ENCODE measurements around the gene OR52K2. TPM values are rescaled to one million over a fixed set of nuclear protein-coding genes. Genes with fewer than 3 reads are reported as not detected.

The OR52K2 gene
- polyA plus RNA-seq, 1 experiment, result not detected

DNA sequence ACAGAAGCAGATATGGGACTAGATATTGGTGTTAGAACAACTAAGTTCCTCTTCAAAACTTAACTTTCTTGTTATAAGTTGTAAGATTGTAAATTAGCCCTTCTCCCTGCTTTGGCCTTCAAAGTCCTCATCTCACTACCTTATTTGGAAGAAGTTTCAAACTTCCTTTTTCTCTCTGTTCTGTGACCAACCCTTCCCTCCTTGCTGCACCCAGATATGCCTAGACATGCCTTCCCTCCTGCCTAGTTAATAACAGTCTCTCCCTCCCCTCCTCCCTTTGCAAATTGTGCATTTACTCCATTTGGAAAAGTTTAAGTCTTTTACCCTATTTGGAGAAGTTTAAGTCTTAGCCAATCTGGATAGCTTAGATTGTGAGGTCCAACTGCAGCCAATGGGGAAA is 4.9 kb downstream of the OR52K2 start:
- TF ChIP-seq, protein P1, sequence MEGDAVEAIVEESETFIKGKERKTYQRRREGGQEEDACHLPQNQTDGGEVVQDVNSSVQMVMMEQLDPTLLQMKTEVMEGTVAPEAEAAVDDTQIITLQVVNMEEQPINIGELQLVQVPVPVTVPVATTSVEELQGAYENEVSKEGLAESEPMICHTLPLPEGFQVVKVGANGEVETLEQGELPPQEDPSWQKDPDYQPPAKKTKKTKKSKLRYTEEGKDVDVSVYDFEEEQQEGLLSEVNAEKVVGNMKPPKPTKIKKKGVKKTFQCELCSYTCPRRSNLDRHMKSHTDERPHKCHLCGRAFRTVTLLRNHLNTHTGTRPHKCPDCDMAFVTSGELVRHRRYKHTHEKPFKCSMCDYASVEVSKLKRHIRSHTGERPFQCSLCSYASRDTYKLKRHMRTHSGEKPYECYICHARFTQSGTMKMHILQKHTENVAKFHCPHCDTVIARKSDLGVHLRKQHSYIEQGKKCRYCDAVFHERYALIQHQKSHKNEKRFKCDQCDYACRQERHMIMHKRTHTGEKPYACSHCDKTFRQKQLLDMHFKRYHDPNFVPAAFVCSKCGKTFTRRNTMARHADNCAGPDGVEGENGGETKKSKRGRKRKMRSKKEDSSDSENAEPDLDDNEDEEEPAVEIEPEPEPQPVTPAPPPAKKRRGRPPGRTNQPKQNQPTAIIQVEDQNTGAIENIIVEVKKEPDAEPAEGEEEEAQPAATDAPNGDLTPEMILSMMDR (IDR thresholded peaks at IDR 0.05; ENCODE audit: low read depth, low read length), result no peak
- Histone ChIP-seq H3K4me3 (ENCODE audit: low read depth, low read length) (no peak overlapping the region), H3K9me3 (ENCODE audit: control insufficient read depth, insufficient read depth, low read length) (no peaks in the 10 kb centered on the region), H3K27ac (ENCODE audit: low read depth, low read length) (no peak overlapping the region), H3K27me3 (ENCODE audit: control insufficient read depth, insufficient read depth, low read length) (no peaks in the 10 kb centered on the region)
- no peak for DNase-seq (ENCODE audit: low read depth, low spot score)
- POLR2A ChIA-PET, result no interaction called here
- CTCF ChIA-PET, result no interaction called here

GRCh38 chr11:4455419-4455818 is 6.3 kb downstream of the OR52K2 start:
- Histone ChIP-seq H3K27me3 (ENCODE audit: control insufficient read depth, insufficient read depth, low read length) (no peaks in the 10 kb centered on the region), H3K27ac (ENCODE audit: low read depth, low read length) (no peak overlapping the region), H3K9me3 (ENCODE audit: control insufficient read depth, insufficient read depth, low read length) (no peaks in the 10 kb centered on the region), H3K4me3 (ENCODE audit: low read depth, low read length) (no peak overlapping the region)
- ChIA-PET POLR2A (no interaction called here), CTCF (no interaction called here)
- DNase-seq (ENCODE audit: low read depth, low spot score), result no peak
- TF ChIP-seq, protein P1 (IDR thresholded peaks at IDR 0.05; ENCODE audit: low read depth, low read length), result no peak

DNA sequence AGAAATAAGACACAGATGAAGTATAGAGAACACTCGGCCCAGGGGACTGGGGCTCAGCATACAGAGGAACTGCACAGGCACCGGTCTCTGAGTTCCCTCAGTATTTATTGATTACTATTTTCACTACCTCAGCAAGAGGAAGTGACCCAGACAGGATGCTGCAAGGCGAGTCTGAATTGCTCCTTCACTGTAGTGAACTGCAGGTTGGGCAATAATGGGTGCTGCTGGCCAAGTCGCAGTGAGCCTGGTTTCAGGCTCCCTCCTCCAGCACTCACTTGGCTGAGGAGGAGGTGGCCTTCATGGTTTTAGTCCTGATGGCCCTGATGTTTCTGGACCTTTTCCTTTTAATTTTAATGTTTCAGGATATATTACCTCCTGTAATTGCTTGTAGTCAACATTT is 10.4 kb downstream of the OR52K2 start:
- no peaks in the 10 kb centered on the region for H3K27me3 ChIP-seq (ENCODE audit: control insufficient read depth, insufficient read depth, low read length)
- no peak overlapping the region for H3K4me3 ChIP-seq (ENCODE audit: low read depth, low read length)
- TF ChIP-seq, protein P1 (IDR thresholded peaks at IDR 0.05; ENCODE audit: low read depth, low read length), result no peak
- no peak for DNase-seq (ENCODE audit: low read depth, low spot score)
- no peak overlapping the region for H3K27ac ChIP-seq (ENCODE audit: low read depth, low read length)
- ChIA-PET POLR2A (no interaction called here), CTCF (no interaction called here)
- no peaks in the 10 kb centered on the region for H3K9me3 ChIP-seq (ENCODE audit: control insufficient read depth, insufficient read depth, low read length)

GRCh38 chr11:4460151-4460550 is 11.1 kb downstream of the OR52K2 start:
- ChIA-PET POLR2A (no interaction called here), CTCF (interaction anchor here (1.4 kb wide), 1 partner anchor 273 kb away, joined by 4 read pairs; no protein-coding TSS in a partner anchor)
- no peak for DNase-seq (ENCODE audit: low read depth, low spot score)
- Histone ChIP-seq H3K9me3 (ENCODE audit: control insufficient read depth, insufficient read depth, low read length) (no peaks in the 10 kb centered on the region), H3K4me3 (ENCODE audit: low read depth, low read length) (no peak overlapping the region), H3K27ac (ENCODE audit: low read depth, low read length) (no peak overlapping the region), H3K27me3 (ENCODE audit: control insufficient read depth, insufficient read depth, low read length) (no peaks in the 10 kb centered on the region)
- TF ChIP-seq, protein P1 (IDR thresholded peaks at IDR 0.05; ENCODE audit: low read depth, low read length), result no peak

DNA sequence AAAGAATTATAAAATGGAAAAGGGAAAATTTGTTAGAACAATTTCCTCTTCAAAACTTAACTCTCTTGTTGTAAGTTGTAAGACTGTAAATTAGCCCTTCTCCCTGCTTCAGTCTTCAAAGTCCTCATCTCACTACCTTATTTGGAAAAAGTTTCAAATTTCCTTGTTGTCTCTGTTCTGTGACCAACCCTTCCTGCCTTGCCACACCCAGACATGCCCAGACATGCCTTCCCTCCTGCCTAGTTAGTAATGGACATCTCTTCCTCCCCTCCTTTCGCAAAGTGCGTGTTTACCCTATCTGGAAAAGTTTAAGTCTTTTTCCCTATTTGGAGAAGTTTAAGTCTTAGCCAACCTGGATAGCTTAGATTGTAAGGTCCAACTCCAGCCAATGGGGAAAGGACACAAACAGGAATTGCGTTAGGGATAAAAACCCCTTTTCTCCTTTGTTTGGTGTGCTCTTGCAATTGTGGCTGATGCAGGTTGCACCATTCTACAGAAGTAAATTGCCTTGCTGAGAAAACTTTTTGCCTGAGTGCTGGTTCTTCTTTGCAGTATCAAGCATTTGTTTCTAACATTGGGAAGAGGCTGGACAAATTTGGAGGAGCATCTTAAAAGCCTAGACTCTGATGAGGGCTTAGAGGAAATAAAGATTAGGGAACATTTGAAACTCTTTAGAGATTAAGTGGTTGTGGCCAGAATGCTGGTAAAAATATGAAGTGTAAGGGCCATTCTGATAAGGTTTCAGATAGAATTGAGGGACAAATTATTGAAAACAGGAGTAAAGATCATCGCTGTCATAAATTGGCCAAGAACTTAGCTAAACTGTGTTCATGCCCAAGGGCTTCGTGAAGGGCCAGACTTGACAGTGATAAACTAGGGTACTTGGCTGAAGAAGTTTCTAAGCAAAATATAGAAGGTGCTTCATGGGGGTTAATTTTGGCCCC is 15.4 kb downstream of the OR52K2 start:
- TF ChIP-seq, protein P1 (IDR thresholded peaks at IDR 0.05; ENCODE audit: low read depth, low read length), result no peak
- DNase-seq (ENCODE audit: low read depth, low spot score), result no peak
- Histone ChIP-seq H3K9me3 (ENCODE audit: control insufficient read depth, insufficient read depth, low read length) (no peaks in the 10 kb centered on the region), H3K27me3 (ENCODE audit: control insufficient read depth, insufficient read depth, low read length) (no peaks in the 10 kb centered on the region), H3K27ac (ENCODE audit: low read depth, low read length) (no peak overlapping the region), H3K4me3 (ENCODE audit: low read depth, low read length) (no peak overlapping the region)
- ChIA-PET CTCF (no interaction called here), POLR2A (no interaction called here)

All from AG04450 (cell line).